Activated T-cell treated with anti-CD3 and anti-CD28 coated beads for 48 hours (primary cell): ENCODE results near the gene SFI1.
"Not testable (repeated sequence)": the region's sequence is repeated elsewhere in the genome, so short reads cannot be mapped to it uniquely, and the experiment has no call there.

Experiments
- DNase-seq: peaks from one replicate; pipeline ENCODE4 v3.0.0-alpha.2; 2020; ENCODE audit warnings: low read depth

SFI1 gene

GRCh38 chr22:31496007-31496734 is at the start of gene SFI1:
Gene SFI1 (plus strand): TSS chr22:31496536. CDS start chr22:31508285, 11,749 bp downstream.
- DNase-seq = peak; percentile 96

GRCh38 chr22:31446767-31447166 is 49.6 kb upstream of the SFI1 start:
- DNase-seq = no peak

GRCh38 chr22:31447337-31447736 is 49.0 kb upstream of the SFI1 start:
- DNase-seq = no peak

- no peak for DNase-seq
These were observed 48.0 kb upstream of the SFI1 start for GRCh38 chr22:31448382-31448781.

- DNase-seq = no peak
These were observed 46.8 kb upstream of the SFI1 start for GRCh38 chr22:31449506-31449905.

GRCh38 chr22:31451709-31452571 is 44.4 kb upstream of the SFI1 start:
- DNase-seq = no peak

- DNase-seq = no peak
These were observed 34.6 kb upstream of the SFI1 start for GRCh38 chr22:31461699-31462098.

- DNase-seq = no peak
These were observed 31.0 kb upstream of the SFI1 start for GRCh38 chr22:31465307-31465706.

- no peak for DNase-seq
These were observed 21.6 kb upstream of the SFI1 start for GRCh38 chr22:31474743-31475142.

- DNase-seq = no peak
These were observed 20.5 kb upstream of the SFI1 start for GRCh38 chr22:31475800-31476199.

- no peak for DNase-seq
These were observed 19.0 kb upstream of the SFI1 start for GRCh38 chr22:31477329-31477728.

GRCh38 chr22:31481129-31481528 is 15.2 kb upstream of the SFI1 start:
- DNase-seq = no peak

GRCh38 chr22:31482470-31482869 is 13.9 kb upstream of the SFI1 start:
- DNase-seq = not testable (repeated sequence)

- DNase-seq = not testable (repeated sequence)
These were observed 10.0 kb upstream of the SFI1 start for GRCh38 chr22:31486369-31486768.

GRCh38 chr22:31486951-31487350 is 9.4 kb upstream of the SFI1 start:
- no peak for DNase-seq

- DNase-seq = no peak
These were observed 7.9 kb upstream of the SFI1 start for GRCh38 chr22:31488346-31488883.

- DNase-seq = peak; percentile 15
These were observed 7.2 kb upstream of the SFI1 start for GRCh38 chr22:31488988-31489617.

- DNase-seq = peak; percentile 78
These were observed 6.5 kb upstream of the SFI1 start, which contains the start of gene EIF4ENIF1 for GRCh38 chr22:31489632-31490495. Gene EIF4ENIF1 (minus strand): TSS chr22:31489842. CDS start chr22:31488718, 1,124 bp downstream.

GRCh38 chr22:31490496-31490925 is 5.8 kb upstream of the SFI1 start:
- DNase-seq = peak; percentile 26

- DNase-seq = no peak
These were observed 4.9 kb upstream of the SFI1 start for GRCh38 chr22:31491218-31491962.

- DNase-seq = no peak
These were observed 4.2 kb upstream of the SFI1 start for GRCh38 chr22:31492151-31492550.
